Activated naive CD4-positive, alpha-beta T cell treated with Interleukin-2 at 50 U/mL for 16 hours (primary cell): Measurements from ENCODE around the gene ZNF552.

Source experiments
- DNase-seq: peaks from one replicate; pipeline ENCODE4 v3.0.0-alpha.2; 2020

The ZNF552 gene

GRCh38 chr19:57771417-57771816 is 43.3 kb downstream of the ZNF552 start:
- DNase-seq, result no peak

GRCh38 chr19:57769345-57770131 is 45.2 kb downstream of the ZNF552 start, which contains the start of gene ZNF586:
ZNF586 (plus strand) TSS chr19:57769676; CDS start chr19:57769843, 167 bp downstream.
- DNase-seq, result peak; percentile 89

- no peak for DNase-seq
These were observed 55.6 kb downstream of the ZNF552 start for GRCh38 chr19:57759096-57759495.

- DNase-seq, result no peak
These were observed 56.8 kb downstream of the ZNF552 start for GRCh38 chr19:57757941-57758340.
